CD4-positive, alpha-beta T cell treated with Interleukin-2 at 100 ng/mL for 4 hours (primary cell): ENCODE results near the gene TTYH3.
"Not testable (repeated sequence)": the region's sequence is repeated elsewhere in the genome, so short reads cannot be mapped to it uniquely, and the experiment has no call there.

Experiments used
- DNase-seq: peaks from one replicate; pipeline ENCODE4 v3.0.0-alpha.2; 2020; ENCODE audit warnings: low spot score

Gene TTYH3

DNA sequence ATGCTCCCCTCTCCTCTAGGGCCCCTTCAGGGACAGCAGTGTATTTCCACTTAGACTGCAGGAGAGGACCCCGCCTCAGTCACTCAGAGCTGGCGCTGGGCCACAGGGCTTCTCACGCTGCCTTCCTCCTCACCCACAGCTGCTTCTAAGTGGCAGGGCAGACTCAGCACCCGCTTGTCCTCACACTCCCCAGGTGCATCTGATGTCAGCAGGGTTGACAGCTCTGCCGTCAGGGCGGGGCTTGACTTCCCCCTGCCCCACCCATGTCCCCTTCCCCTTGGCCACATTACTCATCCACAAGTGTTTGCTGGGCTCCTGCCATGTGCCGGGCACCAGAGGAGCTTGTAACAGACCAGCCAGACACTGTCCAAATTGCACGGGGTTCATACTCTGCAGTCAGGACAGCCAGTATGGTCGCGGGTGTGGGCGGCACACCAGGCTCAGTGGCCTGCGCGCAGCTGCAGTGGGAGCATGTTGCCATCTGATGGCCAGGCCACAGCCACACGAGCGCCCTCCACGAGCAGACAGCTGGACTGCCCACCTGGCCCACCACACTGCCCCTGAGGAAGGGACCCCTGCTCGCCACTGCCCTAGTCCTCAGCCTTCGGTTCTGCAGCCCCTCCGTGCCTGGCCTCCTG, 29.3 kb upstream of the TTYH3 start:
- no peak for DNase-seq

DNA sequence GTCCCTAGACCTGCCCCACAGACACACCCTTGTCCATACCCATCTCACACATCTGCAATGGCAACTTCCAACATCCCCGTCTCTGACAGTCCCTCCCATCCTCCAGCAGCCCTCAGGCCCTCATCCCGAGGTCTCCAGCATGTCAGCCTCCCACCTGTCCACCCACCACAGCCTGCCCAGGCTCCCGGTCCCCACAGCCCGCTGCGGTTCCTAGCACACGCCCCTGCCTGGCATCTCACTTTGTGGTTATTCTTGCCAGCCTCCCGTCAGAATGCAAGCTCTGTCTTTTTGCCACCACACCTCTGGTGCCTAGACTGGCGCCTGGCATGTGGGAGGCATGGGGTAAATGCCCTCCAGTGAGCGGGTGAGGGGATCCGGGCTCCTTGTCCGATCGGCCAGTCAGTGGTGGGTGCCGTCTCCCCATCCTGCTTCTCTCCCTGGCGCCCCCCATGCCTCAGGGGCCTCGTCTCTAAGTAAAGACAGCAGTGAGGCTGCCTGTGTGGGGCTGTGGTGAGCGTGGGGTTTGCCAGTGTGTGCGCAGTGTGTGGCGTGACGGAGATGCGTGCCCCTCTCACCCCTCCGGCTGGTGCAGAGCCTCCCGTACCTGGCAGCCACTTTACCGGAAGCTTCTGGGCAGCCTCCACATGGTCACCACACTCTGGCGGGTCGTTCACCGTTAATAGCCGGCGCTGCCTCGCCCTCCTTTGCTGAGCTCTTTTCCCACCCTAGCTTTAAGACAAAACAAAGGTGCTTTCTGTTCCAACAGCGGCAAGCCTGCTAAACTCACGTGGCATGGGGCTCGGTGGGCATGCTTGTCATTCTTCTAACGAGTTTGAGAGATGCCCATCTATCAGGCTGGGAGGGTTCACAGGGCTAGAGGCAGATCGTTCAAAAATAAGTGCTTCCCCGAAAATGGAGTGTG, 28.5 kb upstream of the TTYH3 start:
- DNase-seq: no peak

DNA sequence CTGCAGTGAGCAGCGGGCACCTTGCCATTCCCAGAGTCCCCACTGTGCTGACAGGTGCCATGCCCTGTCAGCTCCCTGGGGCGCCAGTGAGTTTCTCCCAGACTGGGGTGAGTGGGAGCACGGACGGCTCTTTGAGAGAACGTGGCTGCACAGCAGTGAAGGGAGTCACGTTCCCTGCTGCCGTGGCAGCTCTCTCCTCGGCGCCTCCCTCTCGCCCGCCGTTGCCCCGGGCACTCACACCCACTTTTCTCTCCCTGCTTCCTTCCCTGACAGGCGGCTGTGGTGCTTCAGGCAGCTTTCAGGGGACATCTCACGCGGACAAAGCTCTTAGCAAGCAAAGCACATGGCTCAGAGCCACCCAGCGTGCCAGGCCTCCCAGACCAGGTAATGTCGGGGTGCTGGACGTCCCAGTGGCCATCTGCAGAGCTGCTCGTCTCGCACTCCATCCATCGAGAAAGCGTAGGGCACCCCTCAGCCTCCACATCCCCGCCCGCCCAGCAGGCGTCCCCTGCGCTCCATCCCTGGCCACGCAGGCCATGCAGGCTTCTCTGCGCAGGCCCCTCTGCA, 27.1 kb upstream of the TTYH3 start:
- no peak for DNase-seq

DNA sequence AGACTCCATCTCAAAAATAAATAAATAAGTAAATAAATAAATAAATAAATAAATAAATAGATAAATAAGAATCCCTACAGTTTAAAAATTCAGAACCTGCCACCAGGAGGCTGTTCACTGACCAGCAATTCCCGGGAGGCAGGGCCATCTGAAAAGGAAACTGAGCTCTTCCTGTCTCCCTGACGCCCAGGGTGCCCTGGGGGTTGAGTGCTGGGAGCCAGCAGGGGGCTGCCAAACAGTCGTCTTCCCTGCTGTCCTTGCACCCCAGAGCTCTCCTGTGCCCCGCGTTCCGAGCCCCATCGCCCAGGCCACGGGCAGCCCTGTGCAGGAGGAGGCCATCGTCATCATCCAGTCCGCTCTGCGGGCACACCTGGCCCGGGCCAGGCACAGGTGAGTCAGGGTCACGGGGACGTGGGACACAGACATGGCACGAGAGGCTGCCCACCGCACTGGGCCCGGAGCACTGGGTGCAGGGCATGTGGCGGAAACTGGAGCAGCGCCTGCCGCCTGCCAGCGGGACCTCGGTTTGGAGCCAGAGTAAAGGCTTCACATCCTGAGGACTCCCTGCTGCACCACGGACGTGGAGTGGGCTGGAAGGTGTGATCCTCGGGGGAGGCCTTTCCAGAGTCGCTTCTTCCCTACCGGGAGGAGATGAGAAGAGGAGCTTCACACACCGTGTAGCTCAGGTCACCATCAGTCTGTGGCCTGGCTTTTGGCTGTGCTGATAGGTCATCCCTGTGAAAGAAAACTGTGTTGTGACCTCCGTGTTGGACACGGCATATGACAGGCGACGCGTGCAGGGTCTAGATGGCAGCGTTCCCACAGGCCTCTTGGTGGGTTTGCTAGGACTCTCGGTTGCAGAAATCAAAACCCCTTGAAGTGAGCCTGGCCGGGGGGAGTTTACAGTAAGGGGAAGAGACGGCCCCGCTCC, 25.9 kb upstream of the TTYH3 start:
- DNase-seq: no peak

DNA sequence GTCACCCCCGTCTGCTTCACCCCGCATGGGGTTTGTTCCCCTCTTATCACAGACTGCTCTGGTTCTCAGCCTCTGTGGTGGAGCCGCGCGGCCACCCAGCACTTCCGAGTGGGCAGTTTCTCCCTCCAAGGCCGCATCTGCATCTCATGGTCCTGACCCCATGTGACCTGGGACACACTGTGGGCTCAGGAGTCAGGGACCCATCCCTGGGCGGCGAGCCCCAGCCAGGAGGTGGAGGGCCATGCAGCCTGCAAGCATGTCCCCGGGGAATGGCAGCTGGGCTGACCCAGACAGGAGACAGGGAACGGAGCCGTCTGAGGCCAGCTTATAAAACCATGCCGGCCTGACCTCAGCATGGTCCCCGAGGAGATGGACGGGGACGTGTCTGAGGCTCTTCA, 25.2 kb upstream of the TTYH3 start:
- DNase-seq: no peak

DNA sequence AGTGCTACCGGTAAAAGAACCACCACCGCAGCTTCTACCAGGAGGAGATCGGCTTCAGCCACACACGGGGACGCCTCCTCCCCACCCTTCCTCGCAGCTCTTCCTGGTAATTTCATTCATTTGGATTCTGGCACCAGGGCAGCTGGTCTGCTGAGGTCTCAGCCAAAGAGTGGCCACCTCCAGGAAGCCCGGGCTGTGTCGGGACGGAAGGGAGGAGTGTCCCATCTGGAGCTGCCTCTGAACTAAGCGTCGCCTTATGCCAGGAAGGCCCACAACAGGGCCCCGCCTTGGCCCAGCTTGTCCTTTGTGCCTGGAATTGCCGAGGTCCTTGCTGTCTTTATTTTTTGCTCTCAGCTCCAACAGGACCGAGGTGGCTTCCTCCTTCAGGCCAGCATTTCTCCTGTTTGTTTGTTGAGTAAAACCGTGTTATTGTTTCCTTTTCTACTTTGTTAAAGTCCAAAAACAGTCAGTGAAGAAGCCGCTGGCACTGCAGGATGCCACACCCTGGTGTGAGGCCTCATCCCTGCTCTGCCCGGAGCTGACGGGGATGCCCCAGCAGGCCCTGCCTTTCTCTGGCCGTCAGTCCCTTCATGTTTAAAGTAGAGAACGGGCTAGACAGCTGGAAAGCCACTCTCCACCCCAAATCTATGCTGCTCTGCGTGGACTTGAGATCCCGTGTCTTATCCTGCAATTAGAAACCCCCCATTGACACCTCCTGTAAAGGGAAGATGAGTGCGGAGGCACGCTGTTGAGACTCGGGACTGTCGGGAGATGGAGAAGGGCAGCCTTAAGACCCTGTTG, 24.5 kb upstream of the TTYH3 start:
- no peak for DNase-seq

DNA sequence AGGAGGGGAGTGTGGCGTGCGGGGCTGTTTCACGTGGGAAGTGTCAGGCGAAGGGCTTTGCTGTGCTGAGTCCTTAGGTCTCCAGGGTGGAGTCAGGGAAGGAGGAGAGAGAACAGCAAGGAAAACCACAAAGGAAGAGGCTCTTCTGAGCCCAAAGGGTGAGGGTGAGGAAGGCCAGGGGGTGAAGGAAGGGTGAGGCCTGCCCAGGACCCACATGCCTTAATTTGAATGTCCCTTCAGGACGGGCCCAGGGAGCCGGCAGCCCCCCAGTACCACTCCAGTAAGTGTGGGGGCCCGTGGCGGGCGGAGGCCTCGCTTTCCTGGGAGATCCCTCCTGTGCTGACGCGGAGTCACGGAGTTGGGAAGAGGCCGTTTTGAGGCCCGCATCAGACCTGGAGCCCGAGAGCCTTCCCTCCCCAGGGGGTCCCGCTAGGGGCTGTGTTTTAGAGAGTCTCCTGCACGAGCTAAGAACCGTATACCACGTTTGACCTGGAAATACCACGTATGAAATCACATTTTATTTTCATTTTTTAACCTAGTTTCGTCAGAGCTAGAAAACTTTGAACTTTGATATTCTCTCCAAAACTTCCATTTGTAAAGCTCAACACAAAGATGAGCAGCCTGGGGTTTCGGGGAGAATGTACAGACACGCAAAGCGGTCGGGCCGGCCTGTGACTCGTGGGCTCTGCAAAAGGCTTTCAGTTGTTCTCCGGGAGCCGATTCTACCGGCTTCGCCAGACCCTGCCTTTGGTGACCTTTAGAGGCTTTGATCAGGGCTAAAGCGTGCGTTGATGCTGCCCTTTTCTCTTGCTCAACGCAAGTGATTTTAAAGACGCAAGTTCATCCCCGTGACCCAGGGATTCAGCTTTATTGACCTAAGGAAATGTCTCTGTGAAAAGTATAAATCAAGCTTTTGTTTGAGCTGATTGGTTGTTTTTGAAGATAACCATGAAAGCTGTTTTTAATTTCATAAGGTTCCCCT, 23.6 kb upstream of the TTYH3 start:
- no peak for DNase-seq

DNA sequence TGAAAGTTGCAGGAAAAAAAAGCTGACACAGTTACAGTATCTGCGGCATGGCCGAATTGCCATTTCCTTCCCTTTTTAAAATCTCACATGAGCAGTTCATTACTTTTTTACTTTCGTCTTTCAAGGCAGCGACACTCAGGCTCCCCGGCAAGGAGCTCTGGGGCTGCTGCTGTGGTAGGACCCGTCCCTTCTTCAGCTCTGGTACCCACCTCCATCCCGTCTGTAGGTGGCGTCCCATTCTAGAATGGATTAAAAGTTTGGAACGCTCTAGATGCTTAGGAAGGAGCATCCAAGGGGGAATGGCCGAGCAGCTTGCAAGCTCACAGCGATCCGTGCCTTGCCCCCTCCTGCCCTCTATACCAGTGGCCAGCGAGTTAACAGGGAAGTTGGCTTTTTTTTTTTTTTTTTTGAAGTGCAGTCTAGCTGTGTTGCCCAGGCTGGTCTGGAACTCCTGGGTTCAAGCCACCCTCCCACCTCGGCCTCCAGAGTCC, 22.8 kb upstream of the TTYH3 start:
- DNase-seq: peak; percentile 9

DNA sequence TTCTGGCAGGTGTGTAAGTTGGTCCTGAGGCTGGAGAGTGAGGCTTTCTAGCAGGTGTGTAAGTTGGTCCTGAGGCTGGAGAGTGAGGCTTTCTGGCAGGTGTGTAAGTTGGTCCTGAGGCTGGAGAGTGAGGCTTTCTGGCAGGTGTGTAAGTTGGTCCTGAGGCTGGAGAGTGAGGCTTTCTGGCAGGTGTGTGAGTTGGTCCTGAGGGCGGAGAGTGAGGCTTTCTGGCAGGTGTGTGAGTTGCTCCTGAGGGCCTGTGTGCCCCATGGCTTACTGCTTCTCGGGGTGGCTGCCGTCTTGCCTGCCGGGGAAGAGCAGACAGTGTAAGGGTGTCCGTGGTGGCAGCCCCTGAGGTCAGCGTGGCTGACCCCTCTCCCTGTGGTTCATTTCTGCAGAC, 22.1 kb upstream of the TTYH3 start:
- not testable (repeated sequence) for DNase-seq

DNA sequence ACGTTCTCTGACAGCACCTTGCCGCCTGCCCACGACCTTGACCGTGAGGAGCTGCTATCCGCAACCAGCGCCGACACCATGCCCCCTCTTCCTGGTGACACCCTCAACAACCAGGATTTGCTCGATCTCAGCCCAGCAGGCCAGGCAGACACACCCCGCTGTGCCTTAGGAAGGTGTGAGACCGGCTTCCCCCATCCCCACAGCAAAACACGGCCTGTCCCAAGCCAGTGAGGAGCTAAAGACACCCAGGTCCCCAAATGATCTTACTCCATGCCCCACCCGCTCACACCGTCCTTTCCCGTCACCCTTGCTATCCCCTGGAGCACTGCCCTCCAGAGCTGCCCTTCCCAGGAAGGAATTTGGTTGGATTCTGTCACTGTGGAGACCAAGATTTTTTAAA, 21.3 kb upstream of the TTYH3 start:
- no peak for DNase-seq

DNA sequence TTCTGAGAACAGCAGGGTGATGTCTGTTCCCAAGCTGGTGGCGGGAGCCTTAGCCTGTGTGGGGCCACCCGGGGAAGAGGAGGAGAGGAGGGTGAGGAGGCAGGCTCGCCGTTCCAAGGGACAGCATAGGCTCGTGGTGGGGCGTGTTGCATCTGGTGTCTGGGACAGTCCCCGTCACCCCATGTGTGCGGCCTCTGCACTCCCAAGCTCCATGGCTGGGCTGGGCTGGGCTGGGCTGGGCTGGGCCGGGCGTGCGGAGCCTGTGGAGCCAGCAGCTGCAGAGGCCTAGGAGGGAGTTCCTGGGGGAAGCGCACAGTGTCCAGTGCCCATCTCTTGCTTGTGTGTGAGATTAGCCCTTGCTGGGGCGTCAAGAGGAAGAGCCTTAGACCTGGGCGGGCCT, 20.9 kb upstream of the TTYH3 start:
- DNase-seq: no peak

DNA sequence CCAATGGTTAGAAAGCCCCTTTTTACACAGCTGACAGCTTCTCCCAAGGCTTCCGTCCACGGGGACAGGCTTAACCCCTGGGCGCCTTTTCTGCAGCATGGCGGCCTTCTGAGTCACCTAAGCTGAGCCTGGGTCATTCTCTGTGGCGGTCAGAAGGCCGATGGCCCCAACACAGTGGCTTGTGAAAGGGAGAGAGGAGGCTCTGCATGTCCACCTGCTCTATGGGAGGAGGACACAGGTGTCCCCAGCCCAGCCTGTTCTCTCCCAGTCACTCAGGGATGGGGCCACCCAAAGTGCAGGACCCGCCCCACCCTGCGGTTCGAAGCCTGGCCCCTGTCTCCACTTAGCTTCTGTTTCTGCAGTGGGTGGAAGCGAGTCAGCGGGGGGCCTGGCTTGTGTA, 20.4 kb upstream of the TTYH3 start:
- no peak for DNase-seq

DNA sequence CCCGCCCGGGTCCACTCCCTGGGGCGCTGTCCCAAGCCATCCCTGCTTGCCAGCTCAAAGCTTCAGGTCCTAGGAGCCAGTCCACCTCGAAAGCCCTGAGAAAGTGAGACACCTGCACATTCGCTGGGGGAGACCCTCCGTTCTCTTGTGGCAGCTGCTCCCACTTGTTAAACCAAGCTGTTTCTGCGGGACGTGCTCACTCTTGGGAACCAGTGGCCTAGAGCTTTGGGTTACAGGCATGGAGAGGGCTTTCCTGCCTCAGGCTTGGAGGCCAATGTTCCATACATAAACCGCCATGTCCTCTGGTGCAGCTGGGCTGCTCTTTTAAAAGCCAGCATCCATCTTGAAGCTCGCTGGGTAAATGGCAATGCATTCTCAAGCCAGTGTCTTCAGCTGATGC, 19.9 kb upstream of the TTYH3 start:
- DNase-seq: no peak

DNA sequence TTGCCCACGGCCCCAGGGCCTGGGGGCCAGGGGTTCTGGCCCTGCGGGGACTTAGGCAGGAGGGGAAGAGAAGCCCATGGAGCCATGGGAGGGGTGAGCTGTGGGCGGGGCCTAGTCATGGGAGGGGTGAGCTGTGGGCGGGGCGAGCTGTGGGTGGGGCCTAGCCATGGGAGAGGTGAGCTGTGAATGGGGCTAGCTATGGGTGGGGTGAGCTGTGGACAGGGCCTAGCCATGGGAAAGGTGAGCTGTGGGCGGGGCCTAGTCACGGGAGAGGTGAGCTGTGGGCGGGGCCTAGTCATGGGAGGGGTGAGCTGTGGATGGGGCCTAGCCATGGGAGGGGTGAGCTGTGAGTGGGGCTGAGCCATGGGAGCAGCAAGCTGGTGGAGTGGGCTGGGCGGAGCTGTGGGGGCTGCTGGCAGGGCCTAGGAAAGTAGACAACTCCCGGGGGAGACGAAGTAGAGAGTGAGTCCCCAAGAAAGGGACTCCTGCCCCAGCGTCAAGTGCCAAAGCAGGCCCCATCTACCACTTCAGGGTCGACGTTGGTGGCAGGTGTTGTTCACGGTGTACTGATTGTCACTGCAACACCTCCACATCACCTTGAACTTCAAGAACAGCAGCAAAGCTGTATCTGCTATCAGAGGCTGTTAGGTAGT, 19.2 kb upstream of the TTYH3 start:
- no peak for DNase-seq

DNA sequence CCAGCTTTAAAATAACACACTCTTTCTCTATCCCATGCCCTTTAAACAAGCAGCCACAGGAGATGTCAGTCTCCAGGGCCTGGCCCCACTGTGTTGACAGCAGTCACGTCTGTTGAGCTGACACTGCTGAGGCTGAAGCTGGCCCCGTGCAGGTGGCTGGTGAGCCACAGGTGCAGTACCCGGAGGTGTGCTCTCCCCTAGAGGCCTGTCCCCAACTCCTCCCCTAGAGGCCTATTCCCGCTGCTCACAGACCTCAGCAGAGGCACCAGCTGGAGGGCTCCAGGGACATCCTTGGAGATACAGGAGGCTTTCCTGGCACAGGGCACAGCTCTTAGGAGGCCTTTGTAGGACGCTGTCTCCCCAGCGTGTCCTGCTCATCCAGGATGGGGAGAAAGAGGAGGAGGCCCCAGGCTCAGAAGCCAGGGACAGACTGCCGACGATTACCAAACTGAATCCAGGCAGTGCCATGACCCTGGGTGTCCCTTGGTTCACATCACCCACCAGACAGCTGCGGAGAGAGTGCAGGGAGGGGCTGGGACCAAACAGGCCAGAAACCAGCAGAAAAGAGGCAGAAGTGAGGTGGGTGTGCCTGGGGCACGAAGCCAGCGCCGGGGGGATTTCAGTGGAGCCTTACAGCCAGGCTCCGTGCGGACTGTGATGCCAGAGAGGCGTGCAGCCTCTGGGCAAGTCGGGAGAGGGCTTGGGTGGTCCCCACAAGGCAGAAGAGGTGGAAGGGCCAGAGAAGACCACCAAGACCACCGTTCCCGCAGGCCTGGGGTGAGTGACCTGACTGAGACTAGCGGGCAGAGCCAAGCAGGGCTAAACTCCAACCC, 18.5 kb upstream of the TTYH3 start:
- no peak for DNase-seq

DNA sequence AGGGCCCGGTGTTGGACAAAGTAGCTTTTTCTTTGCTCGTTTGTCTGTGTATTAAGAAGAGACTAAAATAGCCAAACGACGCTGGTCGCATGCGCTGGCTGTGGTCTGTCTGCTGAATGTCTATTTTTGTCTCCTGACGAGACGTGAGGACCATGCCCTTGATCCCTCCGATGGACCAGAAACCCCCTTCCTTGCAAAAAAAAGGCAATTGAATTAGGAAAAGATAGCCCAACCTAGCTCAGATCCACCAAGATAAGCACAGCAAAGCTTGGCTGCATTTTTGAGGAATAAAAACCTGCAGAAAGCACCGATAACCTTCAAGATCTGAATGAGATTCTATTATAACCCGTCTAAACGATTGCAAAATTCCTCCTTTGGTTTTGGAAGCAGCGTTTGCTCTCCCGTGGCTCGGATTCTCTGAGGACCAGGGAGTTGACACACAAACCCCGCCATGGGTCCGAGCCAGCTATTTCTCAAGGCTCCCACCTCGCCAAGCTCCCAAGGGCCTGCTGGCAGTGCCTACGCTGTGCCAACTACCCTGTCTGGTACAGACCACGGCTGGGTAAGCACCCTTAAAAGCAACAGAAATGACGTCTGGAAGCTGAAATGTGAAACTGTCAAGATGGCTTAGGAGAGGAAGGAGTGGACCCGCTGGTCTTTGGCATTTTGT, 17.7 kb upstream of the TTYH3 start:
- DNase-seq: no peak

DNA sequence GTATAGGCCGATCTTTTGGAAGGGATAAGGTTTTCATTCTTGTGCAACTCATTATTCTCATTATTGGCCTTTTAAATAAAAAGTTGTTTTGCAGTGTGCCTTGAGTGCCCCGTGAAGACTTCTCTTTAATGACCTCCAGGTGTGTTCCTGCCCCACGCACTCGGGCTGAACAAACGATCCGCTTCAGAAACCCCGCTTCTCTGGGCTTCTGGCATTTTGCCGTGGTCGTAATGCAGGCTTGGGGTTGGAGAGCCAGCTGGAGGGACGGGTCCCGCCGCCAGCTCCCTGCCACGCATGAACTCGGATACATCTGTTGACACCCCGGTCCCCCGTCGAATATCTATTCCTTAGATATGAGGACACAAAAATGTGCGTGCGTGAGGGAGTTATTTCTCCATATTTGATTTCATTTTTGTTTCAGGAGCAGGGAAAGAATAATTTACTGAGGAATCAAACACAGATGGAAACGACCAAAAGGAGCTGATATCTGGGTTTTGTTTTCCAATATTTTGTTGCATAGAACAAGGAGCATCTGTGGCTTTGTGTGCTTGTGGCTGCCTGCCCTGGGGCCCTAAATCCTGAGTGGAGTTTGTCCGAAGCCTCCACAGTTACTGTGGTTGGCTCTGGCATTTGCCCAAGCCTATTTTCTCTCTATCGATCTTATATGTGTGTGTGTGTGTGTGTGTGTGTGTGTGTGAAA, 17.0 kb upstream of the TTYH3 start:
- no peak for DNase-seq
